BE2C (cell line): ENCODE data around the gene NOS1AP.
"Not testable (repeated sequence)": the region's sequence is repeated elsewhere in the genome, so short reads cannot be mapped to it uniquely, and the experiment has no call there.

Source experiments
- DNase-seq: peaks from one replicate; pipeline ENCODE4 v3.0.0-alpha.2; 2020
- H3K27me3 ChIP-seq: fragments of 250-450 bp; sonication (Bioruptor Pico); 2 replicates; pipeline ENCODE4 v1.5.1; 2020; ENCODE audit warnings: mild to moderate bottlenecking
- H3K36me3 ChIP-seq: fragments of 250-450 bp; sonication (Bioruptor Pico); 2 replicates; pipeline ENCODE4 v1.5.1; 2020; ENCODE audit warnings: mild to moderate bottlenecking
- H3K4me1 ChIP-seq: fragments of 250-450 bp; sonication (Bioruptor Pico); 2 replicates; pipeline ENCODE4 v1.5.1; 2020
- H3K4me3 ChIP-seq: 2 replicates; pipeline ENCODE4 v1.5.1; 2011; ENCODE audit warnings: low read depth, low read length
- H3K9me3 ChIP-seq: fragments of 250-450 bp; sonication (Bioruptor Pico); 2 replicates; pipeline ENCODE4 v1.5.1; 2020
- TF ChIP-seq, protein P1 (sequence below): IDR thresholded peaks from 2 replicates; pipeline ENCODE4 v1.5.1; 2012; ENCODE audit warnings: mild to moderate bottlenecking, low read depth, low read length

NOS1AP gene

DNA sequence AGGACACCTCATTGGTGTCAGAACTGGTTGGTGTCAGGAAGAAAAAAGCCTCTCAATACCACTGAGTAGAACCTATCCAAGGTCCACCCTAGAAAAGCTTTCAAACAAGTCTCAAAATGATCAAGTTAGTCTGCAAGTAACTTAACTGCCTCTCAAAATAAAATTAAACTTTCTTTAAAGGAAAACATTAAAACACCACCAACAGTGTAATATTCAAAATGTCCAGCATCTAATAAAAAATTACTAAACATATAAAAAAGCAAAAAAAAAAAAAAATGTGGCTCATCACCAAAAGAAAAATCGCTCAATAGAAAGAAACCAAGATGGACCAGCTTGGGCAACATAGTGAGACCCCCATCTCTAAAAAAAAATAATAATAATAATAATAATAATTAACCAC lies 27.1 kb upstream of the NOS1AP start:
- DNase-seq = no peak
- TF ChIP-seq, protein P1, sequence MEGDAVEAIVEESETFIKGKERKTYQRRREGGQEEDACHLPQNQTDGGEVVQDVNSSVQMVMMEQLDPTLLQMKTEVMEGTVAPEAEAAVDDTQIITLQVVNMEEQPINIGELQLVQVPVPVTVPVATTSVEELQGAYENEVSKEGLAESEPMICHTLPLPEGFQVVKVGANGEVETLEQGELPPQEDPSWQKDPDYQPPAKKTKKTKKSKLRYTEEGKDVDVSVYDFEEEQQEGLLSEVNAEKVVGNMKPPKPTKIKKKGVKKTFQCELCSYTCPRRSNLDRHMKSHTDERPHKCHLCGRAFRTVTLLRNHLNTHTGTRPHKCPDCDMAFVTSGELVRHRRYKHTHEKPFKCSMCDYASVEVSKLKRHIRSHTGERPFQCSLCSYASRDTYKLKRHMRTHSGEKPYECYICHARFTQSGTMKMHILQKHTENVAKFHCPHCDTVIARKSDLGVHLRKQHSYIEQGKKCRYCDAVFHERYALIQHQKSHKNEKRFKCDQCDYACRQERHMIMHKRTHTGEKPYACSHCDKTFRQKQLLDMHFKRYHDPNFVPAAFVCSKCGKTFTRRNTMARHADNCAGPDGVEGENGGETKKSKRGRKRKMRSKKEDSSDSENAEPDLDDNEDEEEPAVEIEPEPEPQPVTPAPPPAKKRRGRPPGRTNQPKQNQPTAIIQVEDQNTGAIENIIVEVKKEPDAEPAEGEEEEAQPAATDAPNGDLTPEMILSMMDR = no peak
- H3K27me3 ChIP-seq = no peaks in the 10 kb centered on the region
- H3K4me3 ChIP-seq = no peak overlapping the region
- peaks cover 11% of the 10 kb centered on the region for H3K4me1 ChIP-seq
- H3K36me3 ChIP-seq = no peaks in the 10 kb centered on the region
- no peaks in the 10 kb centered on the region for H3K9me3 ChIP-seq

- peaks cover 4% of the 10 kb centered on the region; the same call in 1 of the 2 replicates for H3K4me1 ChIP-seq
- TF ChIP-seq, protein P1 = no peak
- DNase-seq = no peak
- no peaks in the 10 kb centered on the region for H3K27me3 ChIP-seq
- no peak overlapping the region for H3K4me3 ChIP-seq
- H3K36me3 ChIP-seq = no peaks in the 10 kb centered on the region
- H3K9me3 ChIP-seq = no peaks in the 10 kb centered on the region
Observed at GRCh38 chr1:162046921-162047320, 22.6 kb upstream of the NOS1AP start.

- not testable (repeated sequence) for H3K9me3 ChIP-seq, DNase-seq, H3K27me3 ChIP-seq, H3K36me3 ChIP-seq, H3K4me1 ChIP-seq, H3K4me3 ChIP-seq
Observed at GRCh38 chr1:162053949-162054348, 15.5 kb upstream of the NOS1AP start.

DNA sequence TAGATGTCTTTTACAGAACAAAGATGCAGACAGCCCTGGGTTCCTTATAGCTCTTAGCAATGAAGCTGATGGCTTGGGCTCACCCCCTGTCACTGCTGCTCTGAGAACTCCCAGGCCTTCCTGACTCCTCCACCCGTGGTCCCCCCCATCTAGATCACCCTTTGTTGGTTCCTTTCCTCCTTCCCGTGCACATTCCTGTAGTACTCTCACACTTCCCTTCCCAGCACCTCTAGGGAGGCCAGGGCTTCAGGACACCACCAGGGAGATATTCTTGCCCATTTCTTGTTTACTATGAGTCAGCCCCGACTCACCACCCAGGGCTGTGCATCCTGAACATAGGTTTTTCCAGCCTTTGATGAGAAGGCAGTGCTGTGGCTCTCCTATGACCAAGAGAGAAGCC lies 14.4 kb upstream of the NOS1AP start:
- Histone ChIP-seq H3K4me3 (no peak overlapping the region), H3K4me1 (no peaks in the 10 kb centered on the region), H3K27me3 (no peaks in the 10 kb centered on the region), H3K36me3 (no peaks in the 10 kb centered on the region), H3K9me3 (no peaks in the 10 kb centered on the region)
- TF ChIP-seq, protein P1 = no peak
- no peak for DNase-seq

- H3K9me3 ChIP-seq = no peaks in the 10 kb centered on the region
- TF ChIP-seq, protein P1 = peak; percentile 99
- no peaks in the 10 kb centered on the region for H3K27me3 ChIP-seq
- peak; percentile 74 for DNase-seq
- no peak overlapping the region for H3K4me3 ChIP-seq
- no peaks in the 10 kb centered on the region for H3K36me3 ChIP-seq
- H3K4me1 ChIP-seq = no peaks in the 10 kb centered on the region
Observed at GRCh38 chr1:162056043-162056442, 13.4 kb upstream of the NOS1AP start.

- DNase-seq = no peak
- H3K36me3 ChIP-seq = no peaks in the 10 kb centered on the region
- H3K4me1 ChIP-seq = no peaks in the 10 kb centered on the region
- no peaks in the 10 kb centered on the region for H3K27me3 ChIP-seq
- TF ChIP-seq, protein P1 = no peak
- no peak overlapping the region for H3K4me3 ChIP-seq
- no peaks in the 10 kb centered on the region for H3K9me3 ChIP-seq
Observed at GRCh38 chr1:162056579-162056978, 12.9 kb upstream of the NOS1AP start.

GRCh38 chr1:162059721-162060120 lies 9.8 kb upstream of the NOS1AP start:
- H3K4me1 ChIP-seq = peaks cover 16% of the 10 kb centered on the region
- no peaks in the 10 kb centered on the region for H3K9me3 ChIP-seq
- no peaks in the 10 kb centered on the region for H3K27me3 ChIP-seq
- no peak for DNase-seq
- TF ChIP-seq, protein P1 = no peak
- no peaks in the 10 kb centered on the region for H3K36me3 ChIP-seq
- no peak overlapping the region for H3K4me3 ChIP-seq
